ENCODE results near the gene RELN.

DNA sequence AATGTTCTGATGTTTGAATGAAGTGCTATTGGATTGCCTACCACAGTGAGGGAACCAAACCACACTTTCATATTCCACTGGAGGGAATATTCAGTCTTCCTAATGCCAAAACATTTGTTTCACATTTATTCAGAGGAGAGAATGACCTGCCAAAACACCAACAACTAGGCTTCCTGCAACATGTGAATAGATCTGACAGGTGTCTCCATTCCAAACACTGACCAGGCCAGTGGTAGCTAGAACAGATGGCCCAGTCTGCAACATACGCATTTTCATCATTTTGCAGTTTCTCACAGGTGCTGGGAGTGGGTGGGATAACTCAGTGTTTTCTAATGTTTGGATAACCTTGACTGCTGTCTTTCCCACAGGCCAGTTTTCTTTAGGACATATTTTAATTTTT is 110.0 kb downstream of the RELN start:
- TF ChIP-seq CTCF (IDR thresholded peaks at IDR 0.05; ENCODE audit: low read length) (no peak), EZH2 (IDR thresholded peaks at IDR 0.05; ENCODE audit: borderline replicate concordance, low read length) (no peak)

Data from OCI-LY1 (cell line).